Measurements from ENCODE around the gene DGKI.
"Not testable (repeated sequence)": the region's sequence is repeated elsewhere in the genome, so short reads cannot be mapped to it uniquely, and the experiment has no call there.

The DGKI gene

GRCh38 chr7:137471128-137471527 lies 375.6 kb downstream of the DGKI start:
- no peak for DNase-seq (ENCODE audit: low read depth in 2 of 2)

GRCh38 chr7:137469858-137470257 lies 376.9 kb downstream of the DGKI start:
- DNase-seq (ENCODE audit: low read depth in 2 of 2), result no peak

GRCh38 chr7:137469191-137469811 lies 377.5 kb downstream of the DGKI start:
- DNase-seq (ENCODE audit: low read depth in 2 of 2), result no peak

- no peak for DNase-seq (ENCODE audit: low read depth in 2 of 2)
Measured at GRCh38 chr7:137462847-137463246, 383.9 kb downstream of the DGKI start.

GRCh38 chr7:137462074-137462715 lies 384.6 kb downstream of the DGKI start:
- no peak for DNase-seq (ENCODE audit: low read depth in 2 of 2)

- no peak for DNase-seq (ENCODE audit: low read depth in 2 of 2)
Measured at GRCh38 chr7:137458399-137458798, 388.4 kb downstream of the DGKI start.

- DNase-seq (ENCODE audit: low read depth in 2 of 2), result no peak
Measured at GRCh38 chr7:137454767-137455166, 392.0 kb downstream of the DGKI start.

- DNase-seq (ENCODE audit: low read depth in 2 of 2), result no peak
Measured at GRCh38 chr7:137454246-137454724, 392.5 kb downstream of the DGKI start.

GRCh38 chr7:137453356-137453755 lies 393.4 kb downstream of the DGKI start:
- DNase-seq (ENCODE audit: low read depth in 2 of 2), result no peak

GRCh38 chr7:137449016-137449415 lies 397.8 kb downstream of the DGKI start:
- no peak for DNase-seq (ENCODE audit: low read depth in 2 of 2)

GRCh38 chr7:137448572-137448971 lies 398.2 kb downstream of the DGKI start:
- not testable (repeated sequence) for DNase-seq (ENCODE audit: low read depth in 2 of 2)

GRCh38 chr7:137446025-137446424 lies 400.7 kb downstream of the DGKI start:
- no peak for DNase-seq (ENCODE audit: low read depth in 2 of 2)

GRCh38 chr7:137445268-137445667 lies 401.5 kb downstream of the DGKI start:
- DNase-seq (ENCODE audit: low read depth in 2 of 2), result no peak

- DNase-seq (ENCODE audit: low read depth in 2 of 2), result no peak
Measured at GRCh38 chr7:137443616-137444015, 403.2 kb downstream of the DGKI start.

- no peak for DNase-seq (ENCODE audit: low read depth in 2 of 2)
Measured at GRCh38 chr7:137441451-137441850, 405.3 kb downstream of the DGKI start.

GRCh38 chr7:137439829-137440825 lies 406.6 kb downstream of the DGKI start:
- no peak for DNase-seq (ENCODE audit: low read depth in 2 of 2)

GRCh38 chr7:137434946-137435345 lies 411.8 kb downstream of the DGKI start:
- DNase-seq (ENCODE audit: low read depth in 2 of 2), result no peak

GRCh38 chr7:137434530-137434929 lies 412.2 kb downstream of the DGKI start:
- DNase-seq (ENCODE audit: low read depth in 2 of 2), result no peak

GRCh38 chr7:137423321-137423720 lies 423.5 kb downstream of the DGKI start:
- DNase-seq (ENCODE audit: low read depth in 2 of 2), result no peak

GRCh38 chr7:137421366-137421765 lies 425.4 kb downstream of the DGKI start:
- DNase-seq (ENCODE audit: low read depth in 2 of 2), result no peak

- no peak for DNase-seq (ENCODE audit: low read depth in 2 of 2)
Measured at GRCh38 chr7:137418841-137419240, 427.9 kb downstream of the DGKI start.

- no peak for DNase-seq (ENCODE audit: low read depth in 2 of 2)
Measured at GRCh38 chr7:137417464-137417863, 429.3 kb downstream of the DGKI start.
